Measurements from ENCODE around the gene VPS33A. TPM values are rescaled to one million over a fixed set of nuclear protein-coding genes. Genes with fewer than 3 reads are reported as not detected.

Gene VPS33A
- total RNA-seq, 1 donor from 2014 or later = 16.9 TPM

DNA sequence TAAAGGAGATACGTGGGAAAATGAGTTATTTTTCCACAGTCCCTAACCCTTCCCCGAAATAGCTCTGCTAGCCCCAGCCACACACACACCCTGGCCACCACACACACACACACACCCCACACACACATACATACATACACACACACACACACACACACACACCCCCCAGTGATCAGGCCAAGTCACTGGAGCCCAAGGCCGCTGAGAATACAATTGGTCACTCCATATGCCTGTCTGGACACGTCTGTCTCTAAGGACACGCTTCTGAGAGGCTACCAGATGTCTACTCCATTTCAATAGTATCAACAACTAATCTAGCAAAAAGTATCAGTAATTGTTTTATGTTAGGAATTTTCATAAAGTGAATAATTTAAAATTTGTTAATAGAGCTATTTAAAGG, 27.4 kb downstream of the VPS33A start:
- Mint-ChIP-seq H3K36me3 (ENCODE audit: low read depth) (peaks cover 13% of the 10 kb centered on the region), H3K9me3 (ENCODE audit: low read depth) (no peaks in the 10 kb centered on the region), H3K27me3 (ENCODE audit: low read depth) (no peaks in the 10 kb centered on the region), H3K4me3 (ENCODE audit: unreplicated experiment) (no peak overlapping the region), H3K4me1 (ENCODE audit: low read depth) (no peaks in the 10 kb centered on the region), H3K27ac (ENCODE audit: unreplicated experiment) (no peak overlapping the region)
- DNase-seq (ENCODE audit: low spot score) = no peak
- TF ChIP-seq, protein P1, sequence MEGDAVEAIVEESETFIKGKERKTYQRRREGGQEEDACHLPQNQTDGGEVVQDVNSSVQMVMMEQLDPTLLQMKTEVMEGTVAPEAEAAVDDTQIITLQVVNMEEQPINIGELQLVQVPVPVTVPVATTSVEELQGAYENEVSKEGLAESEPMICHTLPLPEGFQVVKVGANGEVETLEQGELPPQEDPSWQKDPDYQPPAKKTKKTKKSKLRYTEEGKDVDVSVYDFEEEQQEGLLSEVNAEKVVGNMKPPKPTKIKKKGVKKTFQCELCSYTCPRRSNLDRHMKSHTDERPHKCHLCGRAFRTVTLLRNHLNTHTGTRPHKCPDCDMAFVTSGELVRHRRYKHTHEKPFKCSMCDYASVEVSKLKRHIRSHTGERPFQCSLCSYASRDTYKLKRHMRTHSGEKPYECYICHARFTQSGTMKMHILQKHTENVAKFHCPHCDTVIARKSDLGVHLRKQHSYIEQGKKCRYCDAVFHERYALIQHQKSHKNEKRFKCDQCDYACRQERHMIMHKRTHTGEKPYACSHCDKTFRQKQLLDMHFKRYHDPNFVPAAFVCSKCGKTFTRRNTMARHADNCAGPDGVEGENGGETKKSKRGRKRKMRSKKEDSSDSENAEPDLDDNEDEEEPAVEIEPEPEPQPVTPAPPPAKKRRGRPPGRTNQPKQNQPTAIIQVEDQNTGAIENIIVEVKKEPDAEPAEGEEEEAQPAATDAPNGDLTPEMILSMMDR (IDR thresholded peaks at IDR 0.05) = no peak

DNA sequence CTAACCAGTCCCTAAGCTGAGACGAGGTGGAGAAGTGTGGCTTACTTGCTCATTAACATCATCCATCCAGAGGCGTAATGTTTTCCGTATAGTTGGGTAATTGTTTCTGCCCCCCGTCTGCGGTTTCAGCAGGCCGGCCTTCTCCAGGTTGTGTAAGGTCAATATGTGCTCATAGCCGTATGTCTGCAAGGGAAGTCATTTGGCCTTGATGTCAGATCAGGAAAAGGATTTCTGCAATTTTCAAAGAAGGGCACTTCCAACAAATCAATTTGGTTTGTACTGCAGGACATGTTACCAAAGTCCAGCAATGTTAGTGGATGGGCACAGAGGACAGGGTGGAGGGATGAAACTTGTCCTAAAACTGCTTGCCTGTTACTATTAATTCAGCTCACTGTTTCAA, 30.6 kb downstream of the VPS33A start:
- TF ChIP-seq, protein P1 (IDR thresholded peaks at IDR 0.05) = no peak
- H3K9me3 Mint-ChIP-seq (ENCODE audit: low read depth) = no peaks in the 10 kb centered on the region
- peaks cover 15% of the 10 kb centered on the region for H3K36me3 Mint-ChIP-seq (ENCODE audit: low read depth)
- no peaks in the 10 kb centered on the region for H3K4me1 Mint-ChIP-seq (ENCODE audit: low read depth)
- no peak for DNase-seq (ENCODE audit: low spot score)
- no peak overlapping the region for H3K27ac Mint-ChIP-seq (ENCODE audit: unreplicated experiment)
- H3K4me3 Mint-ChIP-seq (ENCODE audit: unreplicated experiment) = no peak overlapping the region
- H3K27me3 Mint-ChIP-seq (ENCODE audit: low read depth) = no peaks in the 10 kb centered on the region

DNA sequence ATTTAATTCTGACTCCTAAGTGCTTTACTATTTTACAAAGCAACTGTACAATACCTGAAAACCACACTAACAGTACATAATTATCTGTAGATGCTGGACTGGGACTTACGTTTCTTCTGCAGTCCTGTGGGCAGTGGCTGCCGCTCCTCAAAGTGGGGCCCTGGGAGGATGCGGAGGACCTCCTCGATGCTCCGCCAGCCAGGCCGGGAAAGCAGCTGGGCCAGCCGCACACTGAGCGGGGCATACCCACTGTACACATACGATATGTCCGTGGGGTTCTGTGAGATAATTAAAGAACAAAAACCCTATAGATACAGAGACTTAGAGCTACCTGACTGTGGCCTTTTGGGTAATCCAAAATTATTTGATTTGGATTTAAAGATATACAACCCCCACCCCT, 33.6 kb downstream of the VPS33A start:
- H3K36me3 Mint-ChIP-seq (ENCODE audit: low read depth) = peaks cover 13% of the 10 kb centered on the region
- no peaks in the 10 kb centered on the region for H3K9me3 Mint-ChIP-seq (ENCODE audit: low read depth)
- H3K27me3 Mint-ChIP-seq (ENCODE audit: low read depth) = no peaks in the 10 kb centered on the region
- DNase-seq (ENCODE audit: low spot score) = no peak
- TF ChIP-seq, protein P1 (IDR thresholded peaks at IDR 0.05) = no peak
- H3K27ac Mint-ChIP-seq (ENCODE audit: unreplicated experiment) = no peak overlapping the region
- no peaks in the 10 kb centered on the region for H3K4me1 Mint-ChIP-seq (ENCODE audit: low read depth)
- H3K4me3 Mint-ChIP-seq (ENCODE audit: unreplicated experiment) = no peak overlapping the region

DNA sequence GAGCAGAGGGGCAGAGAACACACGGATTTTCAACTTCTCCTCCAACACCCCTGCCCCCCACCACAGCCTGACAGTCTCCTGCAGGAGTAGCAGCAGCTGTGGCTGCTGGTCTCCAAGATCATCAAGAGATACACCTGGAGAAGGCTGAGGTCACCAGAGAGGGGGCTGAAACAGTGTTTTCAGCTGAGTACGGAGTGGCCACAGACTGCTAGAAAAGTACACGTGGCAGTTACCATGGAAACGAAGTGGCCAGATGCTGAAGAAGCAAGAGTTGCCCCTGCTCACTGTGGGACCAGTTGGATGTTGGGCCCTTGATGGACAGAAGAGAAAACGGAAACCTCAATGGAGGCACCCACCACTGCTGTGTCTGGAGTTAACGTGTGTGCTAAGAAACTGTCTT, 35.5 kb downstream of the VPS33A start:
- H3K27ac Mint-ChIP-seq (ENCODE audit: unreplicated experiment) = no peak overlapping the region
- H3K9me3 Mint-ChIP-seq (ENCODE audit: low read depth) = no peaks in the 10 kb centered on the region
- no peak for DNase-seq (ENCODE audit: low spot score)
- H3K36me3 Mint-ChIP-seq (ENCODE audit: low read depth) = peaks cover 10% of the 10 kb centered on the region
- TF ChIP-seq, protein P1 (IDR thresholded peaks at IDR 0.05) = no peak
- no peak overlapping the region for H3K4me3 Mint-ChIP-seq (ENCODE audit: unreplicated experiment)
- no peaks in the 10 kb centered on the region for H3K27me3 Mint-ChIP-seq (ENCODE audit: low read depth)
- H3K4me1 Mint-ChIP-seq (ENCODE audit: low read depth) = peaks cover 8% of the 10 kb centered on the region

DNA sequence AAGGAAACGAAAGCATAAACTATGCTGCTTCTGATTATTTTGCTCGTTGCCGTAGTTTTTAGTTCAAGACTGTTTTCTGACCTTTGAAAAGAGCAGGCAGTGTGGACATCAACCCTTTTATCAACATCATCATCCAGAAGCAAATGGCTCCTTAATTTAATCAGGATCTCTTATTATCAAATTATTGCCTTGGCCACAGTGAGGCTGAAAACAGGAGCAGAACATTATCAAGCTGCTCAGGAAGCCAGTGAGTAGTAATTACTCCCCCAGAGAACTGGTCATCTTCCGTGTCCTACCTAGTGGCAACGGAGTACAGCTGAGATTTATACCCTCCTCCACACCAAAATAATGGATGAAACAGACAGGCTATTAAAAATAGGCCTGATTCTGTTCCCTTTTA, 38.2 kb downstream of the VPS33A start:
- no peaks in the 10 kb centered on the region for H3K9me3 Mint-ChIP-seq (ENCODE audit: low read depth)
- no peak for DNase-seq (ENCODE audit: low spot score)
- H3K27me3 Mint-ChIP-seq (ENCODE audit: low read depth) = no peaks in the 10 kb centered on the region
- H3K4me3 Mint-ChIP-seq (ENCODE audit: unreplicated experiment) = no peak overlapping the region
- H3K4me1 Mint-ChIP-seq (ENCODE audit: low read depth) = peaks cover 28% of the 10 kb centered on the region
- H3K27ac Mint-ChIP-seq (ENCODE audit: unreplicated experiment) = no peak overlapping the region
- peaks cover 10% of the 10 kb centered on the region for H3K36me3 Mint-ChIP-seq (ENCODE audit: low read depth)
- TF ChIP-seq, protein P1 (IDR thresholded peaks at IDR 0.05) = no peak

Measured in chondrocyte (in vitro differentiated cells).